ENCODE measurements around the gene P2RX6.
A peak's percentile ranks its signal among the peaks of the same experiment; 100 is the strongest.
"Not testable (repeated sequence)": the region's sequence is repeated elsewhere in the genome, so short reads cannot be mapped to it uniquely, and the experiment has no call there.

The P2RX6 gene

DNA sequence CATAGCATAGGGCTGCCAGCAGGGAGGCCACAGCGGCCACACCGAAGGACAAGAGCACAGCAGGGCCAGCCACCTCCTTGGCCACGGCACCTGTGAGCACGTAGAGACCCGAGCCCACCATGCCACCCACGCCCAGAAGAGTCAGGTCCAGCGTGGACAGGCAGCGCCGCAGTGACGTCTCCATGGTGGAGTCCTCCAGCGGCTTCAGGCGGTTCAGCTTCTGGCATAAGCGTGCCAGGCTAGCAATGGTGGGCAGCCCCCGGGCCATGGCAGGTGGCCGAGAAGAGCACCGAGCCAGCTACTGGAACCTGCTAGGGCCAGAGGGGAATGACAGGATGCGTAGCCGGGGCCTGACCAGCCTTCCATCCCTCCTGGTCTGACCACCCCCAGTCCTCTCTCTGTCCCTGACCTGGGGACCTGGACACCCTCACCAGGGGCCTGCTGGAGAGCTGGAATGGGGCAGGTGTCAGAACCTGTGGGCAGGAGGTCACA, 16.6 kb downstream of the P2RX6 start:
- no peak for DNase-seq (ENCODE audit: low spot score)

DNA sequence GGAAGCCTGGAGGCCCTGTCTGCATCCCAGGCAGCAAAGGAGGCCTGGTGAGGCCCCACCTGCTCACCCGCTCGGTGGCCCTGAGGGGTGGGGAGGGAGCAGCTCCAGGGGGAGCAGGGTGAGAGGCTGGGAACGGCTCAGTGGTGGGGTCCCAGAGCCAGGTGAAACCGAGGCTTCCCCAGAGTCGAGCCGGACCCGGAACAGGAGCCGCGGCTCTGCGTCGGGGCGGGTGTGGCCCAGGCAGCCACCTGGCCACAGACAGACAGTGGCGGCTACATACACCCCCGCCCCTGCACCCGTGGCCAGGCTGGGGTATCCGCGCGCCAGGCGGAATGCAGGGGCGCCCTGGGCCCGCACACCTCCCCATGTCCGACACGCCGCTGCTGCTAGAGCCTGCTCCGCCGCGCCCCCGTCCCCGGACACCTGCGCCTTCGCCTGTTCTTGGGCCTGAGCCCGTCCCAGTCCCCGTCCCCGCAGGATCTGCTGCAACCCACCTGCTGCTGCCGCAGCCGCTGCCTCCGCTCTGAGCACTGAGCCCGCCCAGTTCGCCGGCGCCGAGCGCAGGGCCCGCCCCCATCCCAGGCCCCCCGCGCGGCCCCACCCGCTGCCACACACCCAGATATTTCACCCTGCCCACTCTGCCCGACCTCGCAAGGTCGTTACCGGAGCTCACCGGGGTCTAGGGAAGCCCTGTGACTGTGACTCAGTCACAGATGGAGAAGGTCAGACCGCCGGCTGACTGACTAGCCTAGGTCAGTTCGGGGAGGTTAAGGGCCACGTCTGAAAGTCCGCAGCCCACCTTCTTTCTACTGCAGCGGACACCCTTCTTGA, 17.3 kb downstream of the P2RX6 start, which contains the start of gene SLC7A4:
TSS of gene SLC7A4 (minus strand) at position 525 of the 831 bp plus-strand sequence. CDS start 749 bp downstream, outside the sequence.
- no peak for DNase-seq (ENCODE audit: low spot score)

DNA sequence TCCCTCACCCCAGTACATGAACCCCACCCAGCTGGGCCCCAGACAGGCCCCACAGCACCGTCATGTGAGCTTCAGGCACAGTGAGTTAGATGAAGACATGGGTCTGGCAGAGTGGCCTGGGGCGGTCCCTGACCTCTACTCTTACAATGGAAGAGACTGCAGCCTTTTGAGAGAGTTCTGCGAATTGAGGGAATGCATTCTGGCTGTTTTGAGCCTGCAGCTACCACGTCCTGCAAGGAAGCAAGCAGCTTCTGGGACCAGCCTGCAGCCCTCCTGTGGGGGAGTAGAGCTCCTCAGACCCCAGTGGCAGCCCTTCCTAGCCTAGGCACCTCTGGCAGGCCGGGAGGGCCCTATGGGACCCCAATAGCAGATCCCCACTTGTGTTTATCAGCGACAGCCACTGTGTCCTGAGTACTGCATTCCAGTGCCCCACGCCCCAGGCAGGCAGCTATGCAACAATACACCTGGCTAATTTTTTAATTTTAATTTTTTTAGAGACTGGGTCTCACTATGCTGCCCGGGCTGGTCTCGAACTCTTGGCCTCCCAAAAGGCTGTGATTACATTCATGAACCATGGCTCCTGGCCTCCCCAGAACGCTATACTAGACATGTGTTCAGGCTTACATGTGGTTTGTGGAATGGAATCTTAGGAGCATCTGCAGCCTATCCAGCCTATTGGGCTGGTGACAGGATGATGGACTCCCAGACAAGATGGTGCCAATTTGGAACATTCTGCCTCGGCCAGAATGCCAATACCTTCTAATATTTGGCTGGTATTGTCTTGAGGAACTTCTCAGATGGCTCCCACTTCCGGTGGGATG, 18.1 kb downstream of the P2RX6 start:
- no peak for DNase-seq (ENCODE audit: low spot score)

GRCh38 chr22:21033895-21034294, 18.9 kb downstream of the P2RX6 start:
- no peak for DNase-seq (ENCODE audit: low spot score)

DNA sequence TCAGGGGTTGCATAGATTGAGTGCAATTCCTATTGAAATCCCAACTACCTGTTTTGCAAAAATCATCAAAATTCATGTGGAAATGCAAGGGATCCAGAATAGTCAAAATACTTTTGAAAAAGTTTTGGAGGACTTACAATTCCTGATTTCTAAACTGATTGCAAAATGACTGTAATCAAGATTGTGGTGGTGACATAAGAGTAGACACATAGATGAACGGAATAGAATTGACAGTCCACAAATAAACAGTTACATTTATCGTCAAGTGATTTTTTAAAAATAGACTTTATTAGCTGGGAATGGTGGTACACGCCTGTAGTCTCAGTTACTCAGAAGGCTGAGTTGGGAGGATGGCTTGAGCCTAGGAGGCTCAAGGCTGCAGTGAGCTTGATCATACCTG, 20.0 kb downstream of the P2RX6 start:
- no peak for DNase-seq (ENCODE audit: low spot score)

DNA sequence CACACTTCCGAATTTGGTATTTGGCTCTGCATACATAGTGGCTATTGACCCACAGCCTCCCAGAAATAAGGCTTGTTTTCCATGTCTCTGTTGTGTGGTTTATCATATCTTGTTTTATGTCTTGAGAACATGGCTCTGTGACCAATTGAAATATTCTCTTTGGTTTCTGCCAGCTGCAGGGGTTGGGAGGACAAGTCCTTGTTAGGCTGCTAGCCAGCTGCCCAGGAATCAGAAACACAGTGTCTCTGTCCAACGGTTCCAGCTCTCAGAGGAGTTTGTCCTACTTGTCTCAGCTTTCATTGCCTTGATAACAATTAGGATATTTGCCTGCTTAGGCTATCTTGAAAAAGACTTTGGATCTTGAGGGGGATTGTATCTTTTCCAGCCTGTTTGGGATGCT, 23.4 kb downstream of the P2RX6 start:
- no peak for DNase-seq (ENCODE audit: low spot score)

- DNase-seq (ENCODE audit: low spot score): not testable (repeated sequence)
These were observed 24.2 kb downstream of the P2RX6 start for GRCh38 chr22:21039158-21039557.

DNA sequence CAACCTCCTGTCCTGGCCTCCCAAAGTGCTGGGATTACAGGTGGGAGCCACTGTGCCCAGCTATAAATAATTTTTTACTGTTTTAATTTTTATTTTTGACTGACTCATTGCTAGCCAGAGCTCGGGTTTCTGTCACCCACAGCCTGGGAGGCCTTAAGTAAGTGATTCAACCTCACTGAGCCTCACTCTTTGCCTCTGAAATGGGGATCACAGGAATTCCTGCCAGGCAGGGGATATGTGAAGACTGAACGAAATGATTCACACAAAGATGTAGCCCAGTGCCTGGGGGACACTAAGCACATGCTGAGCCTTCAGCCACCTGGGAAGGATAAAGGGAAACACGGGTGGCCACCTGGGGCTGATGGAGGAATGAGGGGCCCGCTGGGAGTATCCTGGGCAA, 27.0 kb downstream of the P2RX6 start:
- DNase-seq (ENCODE audit: low spot score): no peak

- DNase-seq (ENCODE audit: low spot score): no peak
These were observed 28.3 kb downstream of the P2RX6 start for GRCh38 chr22:21042978-21043859.

DNA sequence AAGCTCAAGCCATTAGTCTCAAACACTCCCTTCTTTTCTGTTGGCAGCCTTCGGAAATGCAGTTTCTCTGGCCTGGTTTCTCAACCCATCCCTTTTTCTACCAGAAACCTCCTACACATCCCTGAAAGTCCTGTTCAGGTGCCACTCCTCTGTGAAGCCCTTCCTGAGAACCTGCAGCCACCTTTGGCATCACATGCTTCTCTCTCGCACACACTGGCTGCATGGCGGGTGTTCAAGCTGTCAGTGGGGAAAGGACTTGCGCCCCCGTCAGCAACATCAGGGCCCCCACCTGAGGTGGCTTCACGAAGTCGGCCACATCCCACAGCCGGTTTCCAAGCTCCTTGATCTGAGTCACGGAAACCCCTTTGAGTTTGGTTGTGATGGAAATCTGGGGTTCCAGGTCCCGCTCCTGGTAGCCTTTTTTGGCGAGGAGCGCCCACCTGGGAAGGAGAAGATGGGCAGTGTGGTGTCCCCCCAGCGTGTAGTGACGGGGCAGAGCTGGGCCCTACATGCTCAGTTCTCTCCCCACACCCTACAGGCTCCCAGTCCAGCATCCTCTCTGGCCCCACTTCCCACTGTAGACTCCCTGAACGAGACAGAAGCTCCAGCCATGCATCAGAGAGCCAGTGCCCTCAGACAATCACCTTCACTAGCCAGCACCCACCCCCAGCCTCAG, 29.0 kb downstream of the P2RX6 start:
- no peak for DNase-seq (ENCODE audit: low spot score)

- no peak for DNase-seq (ENCODE audit: low spot score)
These were observed 30.1 kb downstream of the P2RX6 start for GRCh38 chr22:21044931-21045584.

GRCh38 chr22:21045585-21046294, 30.8 kb downstream of the P2RX6 start, which contains the start of gene LRRC74B:
LRRC74B (plus strand) TSS chr22:21045946; CDS start chr22:21045987, 41 bp downstream.
- DNase-seq (ENCODE audit: low spot score): peak; percentile 79

DNA sequence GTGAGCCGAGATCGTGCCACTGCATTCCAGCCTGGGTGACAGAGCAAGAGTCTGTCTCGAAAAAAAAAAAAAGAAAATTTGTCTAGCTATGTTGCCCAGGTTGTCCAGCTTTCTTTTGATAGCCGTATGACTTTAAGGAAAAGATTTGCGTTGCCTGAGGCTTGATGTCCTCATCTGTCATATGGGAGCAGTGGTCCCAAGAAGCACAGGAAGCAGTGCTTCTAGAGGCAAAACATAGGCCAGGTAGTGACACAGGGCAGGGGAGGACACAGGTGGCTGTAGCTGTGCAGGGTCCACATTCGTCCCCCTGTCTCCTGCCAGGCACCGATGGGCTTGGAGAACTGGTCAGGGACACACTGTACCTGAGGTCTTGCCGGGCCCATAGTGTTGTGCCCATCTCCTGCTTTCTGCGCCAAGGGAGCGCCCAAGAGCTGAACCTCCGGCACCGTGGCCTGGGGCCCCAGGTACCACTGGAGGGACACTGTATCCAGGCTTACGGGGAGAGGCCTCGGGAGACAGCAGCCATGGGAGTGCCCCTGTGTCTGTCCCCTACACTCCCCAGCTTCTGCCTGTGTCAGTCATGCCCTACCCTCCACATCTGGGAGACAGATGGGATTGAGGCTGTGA, 32.2 kb downstream of the P2RX6 start:
- no peak for DNase-seq (ENCODE audit: low spot score)

DNA sequence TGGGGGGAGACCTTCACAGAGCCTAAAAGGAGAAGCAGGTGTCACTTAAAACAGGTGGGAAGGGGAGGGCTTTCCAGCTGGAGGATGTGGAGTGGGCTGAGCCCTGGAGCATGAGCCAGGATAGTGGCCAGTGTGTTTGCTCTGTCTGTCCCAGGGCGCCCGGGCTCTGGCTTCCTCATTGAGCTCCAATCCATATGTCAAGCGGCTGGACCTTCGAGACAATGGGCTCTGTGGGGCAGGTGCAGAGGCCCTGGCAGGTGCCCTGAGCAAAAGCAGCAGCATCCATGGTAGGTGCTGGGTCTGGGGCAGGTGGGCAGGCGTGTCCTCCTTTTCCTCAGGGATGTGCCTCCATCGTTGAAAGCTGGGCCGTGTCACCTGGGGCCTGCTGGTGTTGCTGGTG, 32.8 kb downstream of the P2RX6 start:
- no peak for DNase-seq (ENCODE audit: low spot score)

DNA sequence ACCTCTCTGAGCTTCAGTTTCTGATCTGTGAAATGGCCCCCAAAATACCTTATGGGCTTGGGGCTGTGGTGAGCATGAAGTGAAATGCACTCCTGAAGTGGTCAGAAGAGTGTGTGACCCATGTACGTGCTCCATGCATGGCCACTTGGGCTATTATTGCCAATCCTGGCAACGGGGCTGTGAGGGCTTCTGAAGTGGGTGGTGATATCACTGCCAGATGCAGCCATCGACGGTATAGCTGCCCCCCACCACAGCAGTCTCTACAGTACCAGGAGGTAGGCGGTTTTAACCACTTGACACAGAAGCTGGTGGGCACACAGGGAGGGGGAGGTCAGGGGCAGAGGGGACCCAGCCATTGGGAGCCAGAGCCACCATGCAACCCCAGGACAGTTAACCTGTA, 33.5 kb downstream of the P2RX6 start:
- not testable (repeated sequence) for DNase-seq (ENCODE audit: low spot score)

- DNase-seq (ENCODE audit: low spot score): not testable (repeated sequence)
These were observed 34.0 kb downstream of the P2RX6 start for GRCh38 chr22:21048965-21049364.

- DNase-seq (ENCODE audit: low spot score): no peak
These were observed 36.3 kb downstream of the P2RX6 start for GRCh38 chr22:21051145-21051830.

DNA sequence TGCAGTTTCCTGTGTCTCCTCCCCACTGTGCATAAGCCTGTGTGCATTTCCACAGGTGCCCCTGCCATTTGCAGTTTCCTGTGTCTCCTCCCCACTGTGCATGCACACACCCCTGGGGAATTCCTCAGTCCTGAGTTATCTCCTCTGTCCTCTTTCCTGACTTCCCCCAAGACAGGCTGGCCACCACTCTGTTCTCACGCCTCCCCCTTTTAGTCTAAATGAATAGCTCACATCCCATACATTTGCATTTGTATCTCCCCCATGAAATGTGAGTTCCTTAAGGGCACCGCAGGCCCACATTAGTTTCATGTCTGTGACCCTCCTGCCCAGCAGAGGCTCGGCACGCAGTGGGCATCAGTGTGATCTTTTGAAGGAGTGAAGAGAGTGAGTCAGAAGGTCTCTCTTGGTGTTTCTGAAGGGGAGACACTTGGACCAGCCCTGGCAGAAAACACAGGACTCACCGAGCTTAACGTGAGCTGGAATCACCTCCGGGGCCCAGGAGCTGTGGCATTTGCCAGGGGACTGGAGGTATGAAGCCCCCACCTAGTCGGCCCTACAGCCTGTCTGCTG, 37.0 kb downstream of the P2RX6 start:
- DNase-seq (ENCODE audit: low spot score): no peak
